ENCODE results near the gene SPATA16.
"Not testable (repeated sequence)": the region's sequence is repeated elsewhere in the genome, so short reads cannot be mapped to it uniquely, and the experiment has no call there.

Gene SPATA16

GRCh38 chr3:172938788-172939187, 202.2 kb downstream of the SPATA16 start:
- DNase-seq: no peak

GRCh38 chr3:172931746-172932285, 209.2 kb downstream of the SPATA16 start:
- DNase-seq: no peak

DNA sequence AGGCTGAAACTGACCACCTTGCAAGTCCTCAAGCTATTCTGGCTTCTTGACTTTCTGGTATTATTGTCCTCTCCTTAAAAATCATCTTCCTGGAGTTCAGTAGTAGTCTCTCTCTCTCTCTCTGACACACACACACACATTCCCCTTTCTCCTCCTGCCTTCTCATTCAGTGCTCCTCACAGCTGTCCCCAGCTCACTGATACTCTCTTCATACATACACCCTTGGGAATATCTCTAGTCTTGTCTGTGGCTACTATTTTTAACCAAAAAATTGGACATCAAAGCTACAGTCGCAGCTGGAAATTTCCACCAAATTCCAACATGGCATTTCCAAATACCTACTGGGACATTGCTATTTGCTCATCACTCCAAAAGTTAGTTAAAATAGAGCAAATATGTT, 211.6 kb downstream of the SPATA16 start:
- no peak for DNase-seq

- DNase-seq: no peak
Measured at GRCh38 chr3:172924546-172924945, 216.5 kb downstream of the SPATA16 start.

GRCh38 chr3:172919297-172919683, 221.7 kb downstream of the SPATA16 start:
- DNase-seq: no peak

- DNase-seq: no peak
Measured at GRCh38 chr3:172918568-172919296, 222.3 kb downstream of the SPATA16 start.

GRCh38 chr3:172918165-172918564, 222.9 kb downstream of the SPATA16 start:
- DNase-seq: no peak

DNA sequence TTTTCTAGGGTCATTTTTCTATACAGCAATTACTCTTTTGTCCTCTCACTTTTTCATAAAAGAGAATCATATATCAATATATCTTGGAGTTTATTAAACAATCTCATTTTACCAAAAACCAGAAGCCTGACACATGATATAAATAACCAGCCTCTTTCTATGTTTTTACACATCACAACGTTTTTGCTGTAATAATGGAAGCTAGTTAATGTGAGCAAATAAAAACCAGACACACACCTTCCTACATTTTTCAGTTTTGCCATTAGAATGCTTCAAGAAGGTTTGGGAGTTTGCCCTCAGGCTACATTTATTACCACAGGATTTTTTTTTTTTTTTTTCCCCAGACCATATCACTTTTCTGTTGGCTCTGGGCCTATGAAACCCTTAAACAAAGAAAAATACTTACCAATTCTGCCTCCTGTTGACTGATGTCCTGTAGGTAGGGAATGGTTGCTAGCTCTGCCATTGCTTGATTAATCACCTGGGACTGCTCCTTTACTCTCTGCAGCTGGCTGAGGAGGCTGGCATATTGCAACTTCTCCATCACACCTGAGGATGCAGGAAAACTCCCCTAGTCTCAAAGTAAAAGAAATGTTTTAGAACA, 225.0 kb downstream of the SPATA16 start:
- no peak for DNase-seq

DNA sequence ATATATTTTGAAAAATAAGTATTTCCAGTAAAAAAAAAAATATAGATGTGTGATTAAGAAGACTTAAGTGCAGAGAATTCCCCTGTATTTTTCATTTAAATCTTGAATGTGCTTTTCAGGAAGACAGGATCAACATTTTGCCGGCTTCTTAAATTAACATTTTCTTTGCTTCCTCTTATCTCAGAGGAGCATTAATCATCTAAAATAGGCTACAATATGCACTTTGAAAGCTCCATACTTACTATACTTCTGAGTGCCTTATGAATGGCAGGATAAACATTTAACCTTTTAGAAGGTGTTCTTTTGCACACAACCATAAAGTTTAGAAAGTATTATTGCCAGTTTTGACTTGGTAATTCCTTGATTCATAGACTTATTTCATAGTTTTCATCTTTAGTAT, 226.2 kb downstream of the SPATA16 start:
- DNase-seq: no peak

DNA sequence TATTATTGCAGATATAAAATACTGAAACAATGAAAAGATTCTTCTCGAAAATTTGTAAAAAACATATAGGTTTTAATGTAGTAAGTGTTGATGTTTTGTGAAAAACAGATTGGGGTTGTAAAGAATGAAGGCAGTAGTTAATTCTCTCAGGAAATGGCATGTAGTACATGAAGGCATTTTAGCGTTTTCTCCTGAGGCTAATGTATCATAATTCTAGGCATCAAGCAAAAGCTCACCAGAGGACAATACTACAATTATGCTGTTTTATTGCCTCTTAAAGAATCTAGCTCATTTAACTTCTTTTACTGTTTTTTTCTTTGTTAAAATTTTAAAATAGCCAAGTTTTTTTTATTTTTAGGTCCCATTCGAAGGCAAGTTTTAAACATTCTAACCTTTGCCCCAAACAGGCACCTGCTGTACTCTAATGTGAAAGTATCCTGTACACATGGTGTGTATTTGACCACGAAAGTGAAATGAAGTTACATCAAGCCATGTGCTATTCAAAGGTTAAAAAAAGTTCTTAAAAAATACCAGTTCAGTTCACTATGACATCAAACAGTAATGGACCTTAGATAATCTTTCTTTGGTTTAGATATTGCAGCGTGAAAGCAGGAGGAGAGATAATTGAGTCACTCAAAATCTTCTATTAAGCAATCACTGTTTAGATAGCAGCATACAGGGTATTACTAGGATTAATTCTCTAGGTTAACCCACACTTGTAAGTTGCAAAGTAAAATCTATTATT, 227.0 kb downstream of the SPATA16 start:
- no peak for DNase-seq

GRCh38 chr3:172911142-172911541, 229.9 kb downstream of the SPATA16 start:
- no peak for DNase-seq

- DNase-seq: no peak
Measured at GRCh38 chr3:172908771-172909270, 232.2 kb downstream of the SPATA16 start.

GRCh38 chr3:172905451-172905850, 235.6 kb downstream of the SPATA16 start:
- no peak for DNase-seq

DNA sequence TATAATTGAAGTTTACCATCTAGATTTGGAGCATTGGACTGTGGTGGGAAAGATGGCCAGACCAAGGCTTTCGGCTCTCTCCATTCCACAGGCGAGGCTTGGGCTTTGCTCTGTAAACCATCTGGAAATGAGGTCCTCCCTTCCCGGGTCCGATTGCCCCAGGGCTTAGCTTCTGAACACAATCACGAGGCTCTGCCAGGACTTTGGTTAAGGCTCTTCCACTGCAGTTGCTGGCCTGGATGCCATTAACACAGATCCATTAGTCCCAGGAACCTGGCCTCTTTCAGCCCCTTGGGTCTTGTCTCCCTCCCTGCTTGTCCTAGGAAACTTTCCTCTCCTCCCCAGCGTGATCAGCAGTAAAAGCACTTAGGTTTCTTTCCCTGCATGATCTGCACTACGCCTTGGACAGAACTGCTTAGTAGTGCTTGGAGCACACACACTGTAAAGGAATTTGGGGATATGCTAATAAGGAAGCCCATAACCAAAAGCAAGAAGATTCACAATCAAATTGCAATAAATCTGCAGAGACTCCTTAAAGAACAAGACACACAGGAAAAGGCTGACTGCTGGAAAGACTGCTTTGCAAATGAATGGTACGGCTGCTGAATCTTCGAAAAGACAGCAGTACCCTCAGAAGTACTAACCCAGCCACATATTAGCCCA, 236.2 kb downstream of the SPATA16 start:
- no peak for DNase-seq

DNA sequence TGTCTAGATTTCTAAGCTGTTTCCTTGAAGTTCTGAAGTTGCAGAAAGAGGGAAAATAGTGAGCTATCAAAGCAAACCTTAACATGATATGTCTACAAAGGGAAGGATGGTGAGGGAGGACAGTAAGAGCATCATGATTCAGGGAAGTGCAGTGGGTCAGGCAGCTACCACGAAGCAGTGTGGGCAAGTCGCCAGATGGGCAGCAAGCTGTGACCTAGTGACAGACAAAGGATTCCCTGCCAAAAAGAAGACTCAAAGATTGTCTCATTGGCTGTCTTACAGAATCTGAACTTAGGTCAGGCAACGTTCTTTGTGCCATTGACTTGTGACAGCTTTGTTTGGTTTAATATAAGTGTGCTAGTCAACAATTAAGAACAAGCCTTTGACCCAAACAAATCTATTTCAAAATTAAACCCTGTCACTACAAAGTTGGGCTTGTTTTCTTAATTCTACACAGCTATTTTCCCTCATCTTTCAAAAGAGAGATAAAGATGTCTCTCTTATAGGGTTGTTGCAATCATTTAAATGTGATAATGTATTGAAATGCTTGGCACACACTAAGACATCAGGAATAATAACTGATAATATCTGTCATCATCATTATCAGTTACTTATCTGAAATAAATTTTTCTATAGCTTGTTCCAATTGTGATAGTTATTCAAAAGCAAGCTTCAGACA, 237.3 kb downstream of the SPATA16 start:
- DNase-seq: no peak

DNA sequence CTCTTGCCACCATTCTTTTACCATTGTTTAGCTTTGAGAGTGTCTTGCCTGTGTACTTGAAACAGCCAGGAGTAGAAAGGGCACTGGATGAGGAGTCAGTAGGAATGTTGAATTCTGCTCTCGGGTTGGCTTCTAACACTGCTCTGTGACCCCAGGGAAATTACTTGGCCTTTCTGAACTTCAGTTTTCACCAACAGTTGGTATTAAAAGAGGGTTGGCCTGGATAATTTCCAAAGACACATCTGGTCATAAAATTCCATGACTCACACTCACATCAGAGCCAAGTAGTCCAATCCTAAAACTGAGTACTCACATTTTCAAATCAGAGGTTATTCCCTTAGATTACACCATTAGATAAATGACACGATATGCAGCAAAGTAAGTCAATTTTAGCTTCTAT, 248.9 kb downstream of the SPATA16 start:
- no peak for DNase-seq

- no peak for DNase-seq
Measured at GRCh38 chr3:172885704-172886103, 255.3 kb downstream of the SPATA16 start.

- no peak for DNase-seq
Measured at GRCh38 chr3:172882563-172882962, 258.5 kb downstream of the SPATA16 start.

- DNase-seq: not testable (repeated sequence)
Measured at GRCh38 chr3:172879381-172879780, 261.7 kb downstream of the SPATA16 start.

DNA sequence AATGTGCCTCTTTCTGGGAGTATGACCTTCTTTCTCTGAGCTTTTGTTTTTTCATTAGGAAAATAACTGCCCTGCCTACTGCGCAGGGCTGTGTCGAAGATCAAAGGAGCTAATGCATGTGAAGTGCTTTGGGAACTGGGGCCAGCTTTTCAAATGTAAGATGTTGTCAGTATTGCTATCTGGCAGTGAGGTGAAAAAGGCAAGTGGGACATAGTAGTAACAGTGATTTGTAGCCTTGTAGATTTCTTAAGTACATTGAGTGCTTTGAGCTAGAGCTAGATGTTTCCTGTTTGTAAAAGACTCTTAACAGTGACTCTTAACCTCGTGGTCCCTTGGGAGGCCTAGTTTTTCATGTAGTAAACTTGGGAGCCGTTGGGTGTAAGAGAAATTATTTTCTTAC, 264.0 kb downstream of the SPATA16 start:
- DNase-seq: no peak

GRCh38 chr3:172876297-172876696, 264.7 kb downstream of the SPATA16 start:
- no peak for DNase-seq

- DNase-seq: no peak
Measured at GRCh38 chr3:172875039-172875438, 266.0 kb downstream of the SPATA16 start.
